ENCODE measurements around the gene RYR2. TPM values are rescaled to one million over a fixed set of nuclear protein-coding genes. Genes with fewer than 3 reads are reported as not detected.

Gene RYR2
- total RNA-seq, 2 donors from 2014 or later, result 7.6 to 8.8 TPM

GRCh38 chr1:237650809-237651208 is 608.8 kb downstream of the RYR2 start:
- no peak for DNase-seq (ENCODE audit: low spot score)
- intact Hi-C loops (cut with DNase I), result no loop called here

- no peak for DNase-seq (ENCODE audit: low spot score)
- intact Hi-C loops (cut with DNase I), result no loop called here
These were observed 613.8 kb downstream of the RYR2 start for GRCh38 chr1:237655778-237656177.

GRCh38 chr1:237664348-237664747 is 622.4 kb downstream of the RYR2 start:
- no peak for DNase-seq (ENCODE audit: low spot score)
- intact Hi-C loops (cut with DNase I), result no loop called here

- no peak for DNase-seq (ENCODE audit: low spot score)
- intact Hi-C loops (cut with DNase I), result no loop called here
These were observed 628.3 kb downstream of the RYR2 start for GRCh38 chr1:237670302-237670701.

- intact Hi-C loops (cut with DNase I), result no loop called here
- DNase-seq (ENCODE audit: low spot score), result no peak
These were observed 629.3 kb downstream of the RYR2 start for GRCh38 chr1:237671262-237671661.

GRCh38 chr1:237671935-237672334 is 630.0 kb downstream of the RYR2 start:
- intact Hi-C loops (cut with DNase I), result no loop called here
- DNase-seq (ENCODE audit: low spot score), result no peak

GRCh38 chr1:237672748-237673147 is 630.8 kb downstream of the RYR2 start:
- intact Hi-C loops (cut with DNase I), result no loop called here
- no peak for DNase-seq (ENCODE audit: low spot score)

GRCh38 chr1:237673631-237674030 is 631.6 kb downstream of the RYR2 start:
- intact Hi-C loops (cut with DNase I), result no loop called here
- DNase-seq (ENCODE audit: low spot score), result no peak

GRCh38 chr1:237677979-237678378 is 636.0 kb downstream of the RYR2 start:
- intact Hi-C loops (cut with DNase I), result no loop called here
- DNase-seq (ENCODE audit: low spot score), result no peak

- DNase-seq (ENCODE audit: low spot score), result no peak
- intact Hi-C loops (cut with DNase I), result no loop called here
These were observed 637.7 kb downstream of the RYR2 start for GRCh38 chr1:237679687-237680086.

GRCh38 chr1:237681210-237681609 is 639.2 kb downstream of the RYR2 start:
- intact Hi-C loops (cut with DNase I), result no loop called here
- no peak for DNase-seq (ENCODE audit: low spot score)

- intact Hi-C loops (cut with DNase I), result no loop called here
- DNase-seq (ENCODE audit: low spot score), result no peak
These were observed 642.3 kb downstream of the RYR2 start for GRCh38 chr1:237684236-237684635.

- DNase-seq (ENCODE audit: low spot score), result no peak
- intact Hi-C loops (cut with DNase I), result no loop called here
These were observed 643.6 kb downstream of the RYR2 start for GRCh38 chr1:237685551-237685950.

GRCh38 chr1:237687804-237688203 is 645.8 kb downstream of the RYR2 start:
- intact Hi-C loops (cut with DNase I), result no loop called here
- DNase-seq (ENCODE audit: low spot score), result no peak

- DNase-seq (ENCODE audit: low spot score), result no peak
- intact Hi-C loops (cut with DNase I), result no loop called here
These were observed 648.7 kb downstream of the RYR2 start for GRCh38 chr1:237690656-237691055.

- intact Hi-C loops (cut with DNase I), result no loop called here
- no peak for DNase-seq (ENCODE audit: low spot score)
These were observed 650.3 kb downstream of the RYR2 start for GRCh38 chr1:237692255-237692654.

GRCh38 chr1:237695878-237696277 is 653.9 kb downstream of the RYR2 start:
- DNase-seq (ENCODE audit: low spot score), result no peak
- intact Hi-C loops (cut with DNase I), result no loop called here

- intact Hi-C loops (cut with DNase I), result no loop called here
- no peak for DNase-seq (ENCODE audit: low spot score)
These were observed 658.2 kb downstream of the RYR2 start for GRCh38 chr1:237700181-237700580.

- no peak for DNase-seq (ENCODE audit: low spot score)
These were observed 659.5 kb downstream of the RYR2 start for GRCh38 chr1:237701534-237701933.

GRCh38 chr1:237702161-237702560 is 660.2 kb downstream of the RYR2 start:
- DNase-seq (ENCODE audit: low spot score), result no peak
- intact Hi-C loops (cut with DNase I), result no loop called here

More at GRCh38 chr1:237701534-237701933, 659.5 kb downstream of the RYR2 start:
- intact Hi-C loops (cut with DNase I), result no loop called here

- no peak for DNase-seq (ENCODE audit: low spot score)
These were observed 663.5 kb downstream of the RYR2 start for GRCh38 chr1:237705462-237705861.

GRCh38 chr1:237709355-237709754 is 667.4 kb downstream of the RYR2 start:
- DNase-seq (ENCODE audit: low spot score), result no peak
- intact Hi-C loops (cut with DNase I), result no loop called here

More at GRCh38 chr1:237705462-237705861, 663.5 kb downstream of the RYR2 start:
- intact Hi-C loops (cut with DNase I), result no loop called here

Data from posterior vena cava (tissue), 2 donors.